CD14-positive monocyte (primary cell): ENCODE results near the gene NUBP2. TPM values are rescaled to one million over a fixed set of nuclear protein-coding genes. Genes with fewer than 3 reads are reported as not detected.
A peak's percentile ranks its signal among the peaks of the same experiment; 100 is the strongest.

ENCODE experiments used
- DNase-seq, 3 donors: peaks; one replicate each; pipeline ENCODE4 v3.0.0-alpha.2; 2011 to 2022
- H2AFZ ChIP-seq: 2 replicates; pipeline ENCODE4 v1.6.0; 2012; ENCODE audit warnings: mild to moderate bottlenecking, low read depth, low read length, inconsistent platforms; ENCODE audit not compliant: insufficient read depth, poor library complexity, severe bottlenecking
- H3K27ac ChIP-seq, 2 donors: 1 replicate in 1 of 2; 2 replicates in 1 of 2; pipeline ENCODE4 v1.5.1; 2012 to 2013; ENCODE audit warnings: low read length in 2 of 2, control low read depth in 1 of 2, inconsistent platforms in 1 of 2, low read depth in 1 of 2, mild to moderate bottlenecking in 1 of 2
- H3K27me3 ChIP-seq, 2 donors: one replicate each; pipeline versions ENCODE4 v1.6.0 to v1.6.1; 2011 to 2013; ENCODE audit warnings: low read length in 2 of 2; ENCODE audit not compliant: control insufficient read depth in 2 of 2, insufficient read depth in 2 of 2
- H3K36me3 ChIP-seq, 2 donors: replicated peaks in 1 of 2; 1 replicate in 1 of 2; 2 replicates in 1 of 2; pipeline versions ENCODE4 v1.5.1 to v1.6.1; 2012 to 2013; ENCODE audit warnings: low read length in 2 of 2, control low read depth in 1 of 2, inconsistent platforms in 1 of 2, mild to moderate bottlenecking in 1 of 2; ENCODE audit not compliant: insufficient read depth in 2 of 2, control insufficient read depth in 1 of 2
- H3K4me1 ChIP-seq, 2 donors: 1 replicate in 1 of 2; 2 replicates in 1 of 2; pipeline versions ENCODE4 v1.5.1 to v1.6.1; 2012 to 2013; ENCODE audit warnings: low read length in 2 of 2, control low read depth in 1 of 2, inconsistent platforms in 1 of 2, mild to moderate bottlenecking in 1 of 2, moderate library complexity in 1 of 2; ENCODE audit not compliant: insufficient read depth in 2 of 2, control insufficient read depth in 1 of 2
- H3K4me2 ChIP-seq: replicated peaks from 2 replicates; pipeline ENCODE3; 2012; ENCODE audit warnings: low read length, moderate library complexity, mild to moderate bottlenecking; ENCODE audit not compliant: poor library complexity, severe bottlenecking; ENCODE audit errors: extremely low read depth
- H3K4me3 ChIP-seq, 3 experiments: fragments of 200-600 bp in 1 of 3; sonication (generic) in 1 of 3; replicated peaks in 1 of 3; 1 replicate in 2 of 3; 2 replicates in 1 of 3; pipeline ENCODE4 v1.5.1; 2011 to 2013; ENCODE audit warnings: low read length in 3 of 3, mild to moderate bottlenecking in 3 of 3, control low read depth in 2 of 3, low read depth in 2 of 3, inconsistent platforms in 1 of 3, moderate library complexity in 1 of 3
- H3K79me2 ChIP-seq: 2 replicates; pipeline ENCODE4 v1.6.0; 2012; ENCODE audit warnings: mild to moderate bottlenecking, control low read depth, inconsistent platforms, low read length, moderate library complexity; ENCODE audit not compliant: insufficient read depth
- H3K9ac ChIP-seq: 2 replicates; pipeline ENCODE4 v1.6.0; 2017; ENCODE audit warnings: low read length, mild to moderate bottlenecking; ENCODE audit not compliant: insufficient read depth, poor library complexity, severe bottlenecking
- H3K9me3 ChIP-seq, 2 donors: replicated peaks in 1 of 2; 1 replicate in 1 of 2; 2 replicates in 1 of 2; pipeline versions ENCODE4 v1.5.1 to v1.6.1; 2012 to 2013; ENCODE audit warnings: low read length in 2 of 2, control low read depth in 1 of 2; ENCODE audit not compliant: control insufficient read depth in 1 of 2, insufficient read depth in 1 of 2
- H4K20me1 ChIP-seq: 2 replicates; pipeline ENCODE4 v1.6.0; 2012; ENCODE audit warnings: mild to moderate bottlenecking, low read length, control low read depth, moderate library complexity; ENCODE audit not compliant: insufficient read depth
- H3K27ac Mint-ChIP-seq, 7 donors: one replicate each; pipeline ENCODE4 v1.8.0; 2020; ENCODE audit warnings: mild to moderate bottlenecking in 7 of 7, mixed read lengths in 7 of 7, moderate library complexity in 6 of 7, inconsistent platforms in 2 of 7
- H3K27me3 Mint-ChIP-seq, 3 donors: one replicate each; pipeline ENCODE4 v1.8.0; 2021 to 2022; ENCODE audit warnings: low read depth in 3 of 3, mild to moderate bottlenecking in 3 of 3, mixed read lengths in 3 of 3, moderate library complexity in 3 of 3, inconsistent platforms in 1 of 3
- H3K36me3 Mint-ChIP-seq, 2 donors: one replicate each; pipeline ENCODE4 v1.8.0; 2020; ENCODE audit warnings: mixed read lengths in 2 of 2, inconsistent platforms in 1 of 2, mild to moderate bottlenecking in 1 of 2
- H3K4me1 Mint-ChIP-seq: one replicate; pipeline ENCODE4 v1.8.0; 2020; ENCODE audit warnings: mild to moderate bottlenecking, mixed read lengths
- H3K4me3 Mint-ChIP-seq, 2 donors: one replicate each; pipeline ENCODE4 v1.8.0; 2020; ENCODE audit warnings: mild to moderate bottlenecking in 2 of 2, mixed read lengths in 2 of 2, moderate library complexity in 1 of 2
- H3K9me3 Mint-ChIP-seq, 7 donors: one replicate each; pipeline ENCODE4 v1.8.0; 2020 to 2022; ENCODE audit warnings: mixed read lengths in 7 of 7, mild to moderate bottlenecking in 6 of 7, moderate library complexity in 6 of 7, inconsistent platforms in 2 of 7
- WGBS: methylation state at CpG from one replicate; pipeline ENCODE4 v1.1.5; 2013; ENCODE audit warnings: missing lambda C conversion rate; ENCODE audit not compliant: insufficient coverage; 5-methylcytosine and 5-hydroxymethylcytosine counted together
- intact Hi-C, 2 donors: fragments of 100-400 bp; cut with micrococcal nuclease; formaldehyde crosslinking; loops; one replicate each; pipeline versions ENCODE4 v1.15.0 to v1.15.1; 2023
- polyA plus RNA-seq, 3 donors: library from polyadenylated mRNA; depleted of rRNA in 1 of 3; unstranded in 2 of 3; stranded (reverse) in 1 of 3; fragments of 300-500 nt in 2 of 3; fragments of >200 nt in 1 of 3; fragmentation: Illumina TruSeq in 2 of 3; gene quantifications; 1 replicate in 2 of 3; 2 replicates in 1 of 3; pipeline ENCODE4 v1.2.3, GENCODE V29; 2012 to 2021
- TF ChIP-seq, protein P1 (sequence below): fragments of 200-600 bp; IDR thresholded peaks from one replicate; pipeline ENCODE4 v1.8.0; 2022; ENCODE audit warnings: antibody characterized with exemption, mild to moderate bottlenecking

Gene NUBP2
- polyA plus RNA-seq, 3 donors, result 34.4 to 69.5 (median 57.9) TPM

DNA sequence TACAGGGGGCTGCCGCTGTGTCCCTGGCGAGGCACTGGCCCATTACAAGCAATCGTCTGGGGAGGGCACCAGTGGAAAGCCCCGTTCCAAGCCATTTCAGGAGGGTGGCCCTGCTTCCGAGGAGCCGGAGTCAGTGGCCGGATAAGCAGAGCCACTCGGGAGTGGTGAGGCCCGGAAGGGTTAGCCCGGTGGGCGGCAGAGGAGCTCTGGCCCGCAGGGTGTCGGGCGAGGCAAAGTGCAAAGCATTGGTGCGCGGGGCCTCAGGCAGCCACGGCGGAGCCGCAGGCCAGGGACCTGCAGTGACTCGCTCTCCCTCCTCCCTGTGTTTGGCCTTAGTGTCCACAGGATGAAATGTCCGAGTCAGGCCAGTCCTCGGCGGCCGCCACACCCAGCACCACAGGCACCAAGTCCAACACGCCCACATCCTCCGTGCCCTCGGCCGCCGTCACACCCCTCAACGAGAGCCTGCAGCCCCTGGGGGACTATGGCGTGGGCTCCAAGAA is 36.0 kb upstream of the NUBP2 start:
- Mint-ChIP-seq H3K27me3 (no peaks in the 10 kb centered on the region), H3K27ac (peak overlapping the region in 1 of 7 donors; percentile 7), H3K4me1 (no peaks in the 10 kb centered on the region), H3K9me3 (peaks cover 0 to 2% (median 0%) of the 10 kb centered on the region in 7 donors), H3K4me3 (no peak overlapping the region), H3K36me3 (peaks cover 63 to 88% of the 10 kb centered on the region in 2 donors)
- Histone ChIP-seq H3K9ac (no peak overlapping the region), H3K27me3 (no peaks in the 10 kb centered on the region), H2AFZ (no peak overlapping the region), H3K4me1 (no peaks in the 10 kb centered on the region), H3K4me2 (no peak overlapping the region), H4K20me1 (peaks cover 30% of the 10 kb centered on the region), H3K36me3 (peaks cover 85 to 90% of the 10 kb centered on the region in 2 donors), H3K79me2 (no peaks in the 10 kb centered on the region), H3K4me3 (no peak overlapping the region), H3K27ac (no peak overlapping the region), H3K9me3 (no peaks in the 10 kb centered on the region)
- intact Hi-C loops, result no loop called here
- DNase-seq, result no peak
- TF ChIP-seq, protein P1, sequence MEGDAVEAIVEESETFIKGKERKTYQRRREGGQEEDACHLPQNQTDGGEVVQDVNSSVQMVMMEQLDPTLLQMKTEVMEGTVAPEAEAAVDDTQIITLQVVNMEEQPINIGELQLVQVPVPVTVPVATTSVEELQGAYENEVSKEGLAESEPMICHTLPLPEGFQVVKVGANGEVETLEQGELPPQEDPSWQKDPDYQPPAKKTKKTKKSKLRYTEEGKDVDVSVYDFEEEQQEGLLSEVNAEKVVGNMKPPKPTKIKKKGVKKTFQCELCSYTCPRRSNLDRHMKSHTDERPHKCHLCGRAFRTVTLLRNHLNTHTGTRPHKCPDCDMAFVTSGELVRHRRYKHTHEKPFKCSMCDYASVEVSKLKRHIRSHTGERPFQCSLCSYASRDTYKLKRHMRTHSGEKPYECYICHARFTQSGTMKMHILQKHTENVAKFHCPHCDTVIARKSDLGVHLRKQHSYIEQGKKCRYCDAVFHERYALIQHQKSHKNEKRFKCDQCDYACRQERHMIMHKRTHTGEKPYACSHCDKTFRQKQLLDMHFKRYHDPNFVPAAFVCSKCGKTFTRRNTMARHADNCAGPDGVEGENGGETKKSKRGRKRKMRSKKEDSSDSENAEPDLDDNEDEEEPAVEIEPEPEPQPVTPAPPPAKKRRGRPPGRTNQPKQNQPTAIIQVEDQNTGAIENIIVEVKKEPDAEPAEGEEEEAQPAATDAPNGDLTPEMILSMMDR, result no peak
- over 99% methylated on average over 24 of the region's 31 CpGs for WGBS

- H3K4me3 Mint-ChIP-seq, result no peak overlapping the region
- intact Hi-C loops, result no loop called here
- WGBS, result 97% methylated on average over 10 of the region's 11 CpGs
- peaks cover 0 to 1% (median 0%) of the 10 kb centered on the region in 3 donors for H3K27me3 Mint-ChIP-seq
- H3K27ac Mint-ChIP-seq, result peak overlapping the region in 1 of 7 donors; percentile 31
- Histone ChIP-seq H3K4me2 (no peak overlapping the region), H4K20me1 (peaks cover 26% of the 10 kb centered on the region), H3K9me3 (no peaks in the 10 kb centered on the region), H3K27ac (no peak overlapping the region), H3K4me3 (no peak overlapping the region), H3K9ac (no peak overlapping the region), H3K36me3 (peaks cover 89 to 92% of the 10 kb centered on the region in 2 donors), H3K4me1 (no peaks in the 10 kb centered on the region), H2AFZ (no peak overlapping the region), H3K79me2 (no peaks in the 10 kb centered on the region), H3K27me3 (no peaks in the 10 kb centered on the region)
- DNase-seq, result no peak
- H3K4me1 Mint-ChIP-seq, result no peaks in the 10 kb centered on the region
- H3K36me3 Mint-ChIP-seq, result peaks cover 74 to 100% of the 10 kb centered on the region in 2 donors
- TF ChIP-seq, protein P1, result no peak
- peaks cover 0 to 2% (median 0%) of the 10 kb centered on the region in 7 donors for H3K9me3 Mint-ChIP-seq
These were observed 34.8 kb upstream of the NUBP2 start for GRCh38 chr16:1747934-1748333.
